D721Med (cell line): ENCODE measurements around the gene HVCN1.
"Not testable (repeated sequence)": the region's sequence is repeated elsewhere in the genome, so short reads cannot be mapped to it uniquely, and the experiment has no call there.

Source experiments
- DNase-seq: peaks from one replicate; pipeline ENCODE4 v3.0.0; 2011; ENCODE audit warnings: low spot score; ENCODE audit not compliant: insufficient read length
- FAIRE-seq: peaks from 2 replicates; lab custom pipeline; 2011; peaks lifted over from hg19 to GRCh38; lab: Jason Lieb, UNC
- TF ChIP-seq, protein P1 (sequence below): IDR thresholded peaks from 2 replicates; pipeline ENCODE4 v1.5.1; 2012; ENCODE audit warnings: mild to moderate bottlenecking, control low read depth; ENCODE audit not compliant: insufficient read depth; ENCODE audit errors: missing control alignments

HVCN1 gene, protein sequence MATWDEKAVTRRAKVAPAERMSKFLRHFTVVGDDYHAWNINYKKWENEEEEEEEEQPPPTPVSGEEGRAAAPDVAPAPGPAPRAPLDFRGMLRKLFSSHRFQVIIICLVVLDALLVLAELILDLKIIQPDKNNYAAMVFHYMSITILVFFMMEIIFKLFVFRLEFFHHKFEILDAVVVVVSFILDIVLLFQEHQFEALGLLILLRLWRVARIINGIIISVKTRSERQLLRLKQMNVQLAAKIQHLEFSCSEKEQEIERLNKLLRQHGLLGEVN

DNA sequence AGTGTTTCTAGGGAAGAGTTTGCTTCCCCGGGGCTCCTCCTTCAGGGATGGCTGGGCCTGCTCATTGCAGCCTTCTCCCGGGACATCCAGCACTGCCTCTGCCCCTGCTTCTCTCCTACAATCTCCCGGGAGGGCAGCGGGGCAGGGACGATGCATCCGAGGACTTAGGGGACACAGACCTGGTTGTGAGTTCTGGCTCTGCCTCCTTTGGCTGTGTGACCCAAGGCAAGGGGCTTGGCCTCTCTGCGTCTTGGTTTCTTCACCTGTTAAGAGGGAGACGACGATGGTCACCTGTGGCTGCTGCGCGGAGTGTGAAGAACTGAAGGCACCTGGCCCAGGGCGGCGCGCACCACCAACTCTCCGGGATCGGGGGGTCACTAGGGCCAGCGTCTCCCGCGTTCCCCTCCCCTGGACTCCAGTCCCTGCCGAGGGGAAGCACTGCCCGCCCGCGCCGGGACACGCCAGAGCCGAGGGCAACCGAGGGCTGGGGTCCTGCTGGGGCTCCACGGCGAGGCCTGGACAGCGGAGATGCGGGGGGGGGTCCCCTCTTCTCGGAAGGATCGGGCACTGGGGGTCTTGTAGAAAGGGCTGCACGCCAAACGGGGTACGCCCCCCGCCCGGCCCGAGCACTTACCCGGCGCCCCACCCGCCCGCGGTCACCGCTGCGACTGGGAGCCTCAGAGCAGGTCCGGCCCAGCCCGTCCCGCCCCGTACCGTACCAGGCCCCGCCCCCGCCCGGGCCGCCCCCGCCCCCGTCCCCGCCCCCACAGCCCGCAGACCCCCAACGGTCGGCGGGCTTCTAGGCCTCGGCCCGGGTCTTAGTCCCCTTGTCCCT is at the start of gene HVCN1:
Gene HVCN1 (minus strand): TSS at position 670 of the 835 bp plus-strand sequence. CDS start 5,870 bp downstream, outside the sequence.
- no peak for FAIRE-seq
- DNase-seq = no peak
- TF ChIP-seq, protein P1, sequence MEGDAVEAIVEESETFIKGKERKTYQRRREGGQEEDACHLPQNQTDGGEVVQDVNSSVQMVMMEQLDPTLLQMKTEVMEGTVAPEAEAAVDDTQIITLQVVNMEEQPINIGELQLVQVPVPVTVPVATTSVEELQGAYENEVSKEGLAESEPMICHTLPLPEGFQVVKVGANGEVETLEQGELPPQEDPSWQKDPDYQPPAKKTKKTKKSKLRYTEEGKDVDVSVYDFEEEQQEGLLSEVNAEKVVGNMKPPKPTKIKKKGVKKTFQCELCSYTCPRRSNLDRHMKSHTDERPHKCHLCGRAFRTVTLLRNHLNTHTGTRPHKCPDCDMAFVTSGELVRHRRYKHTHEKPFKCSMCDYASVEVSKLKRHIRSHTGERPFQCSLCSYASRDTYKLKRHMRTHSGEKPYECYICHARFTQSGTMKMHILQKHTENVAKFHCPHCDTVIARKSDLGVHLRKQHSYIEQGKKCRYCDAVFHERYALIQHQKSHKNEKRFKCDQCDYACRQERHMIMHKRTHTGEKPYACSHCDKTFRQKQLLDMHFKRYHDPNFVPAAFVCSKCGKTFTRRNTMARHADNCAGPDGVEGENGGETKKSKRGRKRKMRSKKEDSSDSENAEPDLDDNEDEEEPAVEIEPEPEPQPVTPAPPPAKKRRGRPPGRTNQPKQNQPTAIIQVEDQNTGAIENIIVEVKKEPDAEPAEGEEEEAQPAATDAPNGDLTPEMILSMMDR = no peak

DNA sequence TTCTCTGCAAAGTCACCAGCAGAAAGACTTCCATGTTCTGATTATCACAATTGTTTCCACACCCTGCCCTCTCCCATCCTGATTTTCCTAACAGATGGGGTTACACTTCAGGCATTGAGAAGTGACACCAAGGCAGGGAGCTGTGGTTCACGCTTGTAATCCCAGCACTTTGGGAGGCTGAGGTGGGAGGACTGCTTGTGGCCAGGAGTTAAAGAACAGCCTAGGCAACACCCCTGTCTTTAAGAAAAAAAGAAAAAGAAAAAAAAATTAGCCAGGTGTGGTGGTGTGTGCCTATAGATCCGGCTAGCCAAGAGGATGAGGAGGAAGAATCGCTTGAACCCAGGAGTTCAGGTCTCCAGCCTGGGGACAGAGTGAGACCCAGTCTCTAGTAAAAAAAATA is 48.6 kb upstream of the HVCN1 start:
- TF ChIP-seq, protein P1 = no peak
- DNase-seq (no peak), FAIRE-seq (no peak)

DNA sequence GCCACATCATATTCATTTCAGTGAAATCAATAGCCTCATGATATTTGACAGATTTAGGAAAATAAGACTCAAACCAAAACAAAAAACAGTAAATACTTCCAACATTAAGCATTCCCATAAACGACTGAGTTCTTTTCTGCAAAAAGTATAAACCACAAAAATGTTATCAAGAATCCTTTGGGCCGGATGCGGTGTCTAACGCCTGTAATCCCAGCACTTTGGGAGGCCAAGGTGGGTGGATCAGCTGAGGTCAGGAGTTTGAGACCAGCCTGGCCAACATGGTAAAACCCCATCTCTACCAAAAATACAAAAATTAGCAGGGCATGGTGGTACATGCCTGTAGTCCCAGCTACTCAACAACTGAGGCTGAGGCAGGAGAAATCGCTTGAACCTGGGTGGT is 48.1 kb upstream of the HVCN1 start:
- FAIRE-seq, DNase-seq: not testable (repeated sequence)

DNA sequence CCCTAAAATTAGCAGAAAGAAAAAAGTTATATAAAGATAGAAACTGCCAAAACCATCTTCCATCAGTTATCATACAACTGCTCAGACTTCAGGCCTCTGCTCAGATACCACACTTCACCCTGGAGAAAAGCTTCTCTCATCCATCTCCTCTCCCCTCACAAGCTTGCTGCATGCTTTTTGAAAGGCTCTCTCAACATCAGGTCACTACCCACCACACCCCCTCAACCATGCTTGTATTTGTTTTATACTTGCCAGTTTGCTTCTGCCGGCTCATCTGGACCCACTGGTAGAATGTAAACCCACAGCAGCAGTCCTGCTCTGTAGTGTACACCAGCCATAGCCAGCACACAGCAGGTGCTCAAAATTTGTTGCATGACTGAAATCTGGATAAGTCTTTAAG is 45.0 kb upstream of the HVCN1 start:
- DNase-seq (no peak), FAIRE-seq (no peak)
- TF ChIP-seq, protein P1 = no peak

DNA sequence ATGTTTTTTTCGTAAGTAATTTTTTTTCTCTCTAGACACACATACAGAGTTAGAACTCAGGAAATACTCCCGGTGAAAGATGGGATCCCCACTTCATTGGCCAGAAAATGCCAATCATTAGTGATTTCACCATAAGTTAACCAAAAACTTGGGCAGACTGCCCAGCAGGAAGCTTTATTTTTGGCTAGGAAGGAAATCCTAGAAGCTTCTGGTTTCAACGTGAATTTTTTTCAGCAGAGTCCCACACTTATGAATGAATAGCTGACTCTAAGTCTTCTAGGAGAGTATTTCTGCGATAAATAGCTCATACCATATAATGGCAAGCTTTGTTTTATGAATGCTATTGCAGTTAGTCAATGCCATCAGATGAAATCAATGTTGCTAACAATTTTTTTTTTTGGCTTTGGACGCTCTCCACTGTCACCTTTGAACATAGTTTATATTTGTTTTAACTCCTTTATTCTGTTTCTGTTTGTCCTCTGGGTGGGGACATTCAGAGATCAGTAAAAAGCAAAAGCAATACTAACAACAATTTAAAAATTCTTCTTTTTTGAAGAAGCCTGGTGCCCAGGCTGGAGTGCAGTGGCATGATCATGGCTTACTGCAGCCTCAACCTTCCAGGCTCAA is 44.3 kb upstream of the HVCN1 start:
- FAIRE-seq (no peak), DNase-seq (no peak)
- TF ChIP-seq, protein P1 = no peak

DNA sequence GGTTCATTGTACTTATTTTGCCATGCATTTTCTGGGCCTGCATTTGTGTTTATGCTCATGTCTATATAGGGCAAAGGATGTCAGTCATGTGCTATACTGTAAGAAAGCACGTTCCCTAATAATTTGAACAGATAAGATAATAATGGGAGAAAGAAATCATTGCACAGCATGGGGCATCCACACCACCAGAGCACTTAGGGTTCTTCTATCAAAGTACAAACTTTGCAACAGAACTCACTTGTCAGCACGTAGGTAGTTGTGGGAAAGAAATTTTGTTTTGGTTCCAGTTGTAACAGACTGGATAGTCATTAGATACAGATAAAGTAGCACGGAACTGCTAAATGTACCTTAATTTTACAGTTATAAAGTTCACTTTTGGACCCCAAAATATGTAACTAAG is 43.7 kb upstream of the HVCN1 start:
- TF ChIP-seq, protein P1 = no peak
- no peak for DNase-seq
- no peak for FAIRE-seq

DNA sequence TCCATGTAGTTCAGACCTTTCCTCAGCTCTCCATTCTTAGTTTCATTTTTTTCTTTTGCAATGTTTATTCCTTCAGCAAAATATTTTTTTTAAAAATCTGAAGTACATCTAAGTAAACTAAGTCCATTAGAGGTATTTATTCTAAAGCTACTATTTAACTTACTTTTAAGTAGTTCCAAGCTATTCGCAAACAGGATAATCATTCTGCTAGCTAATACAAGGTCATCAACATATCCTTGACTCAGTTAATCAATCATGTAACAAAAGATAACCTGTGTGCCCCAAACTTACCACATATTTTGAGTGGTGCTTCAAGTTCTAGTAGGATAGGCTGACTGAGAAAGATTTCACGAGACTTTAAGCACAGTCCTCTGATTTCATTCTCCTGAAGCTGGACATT is 42.6 kb upstream of the HVCN1 start:
- DNase-seq (no peak), FAIRE-seq (no peak)
- TF ChIP-seq, protein P1 = no peak
